Panc1 (cell line): ENCODE measurements around the gene PLB1.

ENCODE experiments used
- CTCF ChIP-seq: fragments of 450-650 bp; IDR thresholded peaks from 2 replicates; pipeline ENCODE4 v1.5.1; 2017; ENCODE audit warnings: mild to moderate bottlenecking
- POLR2AphosphoS5 ChIP-seq: IDR thresholded peaks from 2 replicates; pipeline ENCODE4 v1.6.1; 2012; ENCODE audit warnings: mild to moderate bottlenecking, low read depth, low read length, moderate library complexity
- REST ChIP-seq, 2 experiments: IDR thresholded peaks; 2 replicates each; pipeline ENCODE4 v1.6.1; 2011 to 2012; ENCODE audit warnings: low read depth in 2 of 2, control low read depth in 1 of 2, low read length in 1 of 2, mild to moderate bottlenecking in 1 of 2, moderate library complexity in 1 of 2; ENCODE audit not compliant: insufficient read depth in 1 of 2

GRCh38 chr2:28484835-28485234, 11.0 kb upstream of the PLB1 start:
- TF ChIP-seq POLR2AphosphoS5 (no peak), CTCF (no peak), REST (IDR thresholded peaks at IDR 0.05; ENCODE audit: insufficient read depth in 1 of 2, low read depth in 2 of 2, low read length in 1 of 2) (no peak)
